Measurements from ENCODE around the gene SLC4A2.

Gene SLC4A2

GRCh38 chr7:151077705-151078232, 18.4 kb downstream of the SLC4A2 start:
- DNase-seq (ENCODE audit: extremely low read depth, low read depth): no peak

GRCh38 chr7:151078233-151079040, 19.0 kb downstream of the SLC4A2 start:
- no peak for TF ChIP-seq CTCF (IDR thresholded peaks at IDR 0.05; ENCODE audit: low read depth, low read length, missing control alignments)
- DNase-seq (ENCODE audit: extremely low read depth, low read depth): no peak
- H3K4me3 ChIP-seq (replicated peaks; ENCODE audit: low read depth, low read length): peak overlapping the region; percentile 64; the same call in 1 of the 2 replicates

More at GRCh38 chr7:151077705-151078232, 18.4 kb downstream of the SLC4A2 start:
- no peak overlapping the region for H3K4me3 ChIP-seq (replicated peaks; ENCODE audit: low read depth, low read length)
- TF ChIP-seq CTCF (IDR thresholded peaks at IDR 0.05; ENCODE audit: low read depth, low read length, missing control alignments): no peak

- peak overlapping the region; percentile 64 for H3K4me3 ChIP-seq (replicated peaks; ENCODE audit: low read depth, low read length)
- no peak for DNase-seq (ENCODE audit: extremely low read depth, low read depth)
- no peak for TF ChIP-seq CTCF (IDR thresholded peaks at IDR 0.05; ENCODE audit: low read depth, low read length, missing control alignments)
Measured at GRCh38 chr7:151079199-151079910, 20.0 kb downstream of the SLC4A2 start.

GRCh38 chr7:151080067-151080521, 20.7 kb downstream of the SLC4A2 start:
- no peak for TF ChIP-seq CTCF (IDR thresholded peaks at IDR 0.05; ENCODE audit: low read depth, low read length, missing control alignments)
- peak overlapping the region; percentile 64 for H3K4me3 ChIP-seq (replicated peaks; ENCODE audit: low read depth, low read length)
- no peak for DNase-seq (ENCODE audit: extremely low read depth, low read depth)

GRCh38 chr7:151080522-151081169, 21.3 kb downstream of the SLC4A2 start, which contains the start of gene FASTK:
Gene FASTK, minus strand, starts transcription at chr7:151080809. Its CDS starts 43 bp downstream, at chr7:151080766.
- no peak for DNase-seq (ENCODE audit: extremely low read depth, low read depth)
- TF ChIP-seq CTCF (IDR thresholded peaks at IDR 0.05; ENCODE audit: low read depth, low read length, missing control alignments): no peak
- H3K4me3 ChIP-seq (replicated peaks; ENCODE audit: low read depth, low read length): peak within 1 kb of the TSS; percentile 64
